ENCODE results near the gene SLC35D3. TPM values are rescaled to one million over a fixed set of nuclear protein-coding genes. Genes with fewer than 3 reads are reported as not detected.
A peak's percentile ranks its signal among the peaks of the same experiment; 100 is the strongest.
"Not testable (repeated sequence)": the region's sequence is repeated elsewhere in the genome, so short reads cannot be mapped to it uniquely, and the experiment has no call there.

The SLC35D3 gene
- total RNA-seq, result under 1 TPM in 1 of 5 experiments, not detected in 4; 0.16 TPM
- not detected for polyA plus RNA-seq
- not detected for total RNA-seq

GRCh38 chr6:136921936-136922684, at the start of gene SLC35D3:
TSS of gene SLC35D3 (plus strand) at chr6:136922301. CDS start at chr6:136922429, 128 bp downstream.
- Histone ChIP-seq H3K4me3 (ENCODE audit: low read length) (peak within 1 kb of the TSS; percentile 13), H3K4me1 (ENCODE audit: control insufficient read depth in 2 of 2, insufficient read depth in 2 of 2, low read length in 2 of 2) (peaks cover 12 to 19% of the 10 kb centered on the region in 2 donors), H3K27ac (ENCODE audit: low read depth, low read length) (no peak within 1 kb of the TSS), H3K27me3 (ENCODE audit: control insufficient read depth in 2 of 2, insufficient read depth in 2 of 2, low read length in 2 of 2) (peaks cover 7 to 14% of the 10 kb centered on the region in 2 donors), H3K36me3 (ENCODE audit: control insufficient read depth in 2 of 3, insufficient read depth in 3 of 3, low read length in 3 of 3) (no peaks in the 10 kb centered on the region), H3K9me3 (ENCODE audit: control insufficient read depth in 2 of 3, low read length in 3 of 3) (no peaks in the 10 kb centered on the region)
- Mint-ChIP-seq H3K4me3 (peak within 1 kb of the TSS; percentile 79 to 90 (median 84)), H3K4me1 (peaks cover 16 to 31% (median 19%) of the 10 kb centered on the region in 7 donors), H3K36me3 (no peaks in the 10 kb centered on the region), H3K9me3 (no peaks in the 10 kb centered on the region), H3K27ac (no peak within 1 kb of the TSS), H3K27me3 (peaks cover 49 to 74% (median 56%) of the 10 kb centered on the region in 5 donors)
- peak in 4 of 9 donors; percentile 13 to 34 (median 17) for DNase-seq
- ChIA-PET CTCF (interaction anchor here (1.0 kb wide), 1 partner anchor 130 kb away, joined by 4 read pairs; the partner anchor contains the start of gene MAP3K5), POLR2A (no interaction called here)
- intact Hi-C loops (cut with micrococcal nuclease), result loop anchor here (2.0 to 10.0 kb wide), 4 partner anchors 97 to 577 kb away; partner anchors contain the start of gene PEX7 (in 2 of the 2)
- peak; percentile 44 for ATAC-seq

- Histone ChIP-seq H3K36me3 (ENCODE audit: control insufficient read depth in 2 of 3, insufficient read depth in 3 of 3, low read length in 3 of 3) (peaks cover 0 to 26% (median 5%) of the 10 kb centered on the region in 3 experiments), H3K9me3 (ENCODE audit: control insufficient read depth in 2 of 3, low read length in 3 of 3) (peaks cover 9 to 17% (median 14%) of the 10 kb centered on the region in 3 experiments), H3K4me1 (ENCODE audit: control insufficient read depth in 2 of 2, insufficient read depth in 2 of 2, low read length in 2 of 2) (no peaks in the 10 kb centered on the region), H3K27me3 (ENCODE audit: control insufficient read depth in 2 of 2, insufficient read depth in 2 of 2, low read length in 2 of 2) (no peaks in the 10 kb centered on the region), H3K4me3 (ENCODE audit: low read length) (no peak overlapping the region), H3K27ac (ENCODE audit: low read depth, low read length) (no peak overlapping the region)
- peaks cover 0 to 16% (median 6%) of the 10 kb centered on the region in 7 donors for H3K4me1 Mint-ChIP-seq
- no peaks in the 10 kb centered on the region for H3K27me3 Mint-ChIP-seq
- ChIA-PET POLR2A (no interaction called here), CTCF (no interaction called here)
- intact Hi-C loops (cut with micrococcal nuclease), result no loop called here
- DNase-seq (peak in 1 of 9 donors; percentile 3), ATAC-seq (no peak)
- no peak overlapping the region for H3K27ac Mint-ChIP-seq
- peaks cover 0 to 51% (median 21%) of the 10 kb centered on the region in 11 donors for H3K9me3 Mint-ChIP-seq
- peaks cover 20 to 73% (median 59%) of the 10 kb centered on the region in 5 donors for H3K36me3 Mint-ChIP-seq
- no peak overlapping the region for H3K4me3 Mint-ChIP-seq
Measured at GRCh38 chr6:136873748-136874147, 48.4 kb upstream of the SLC35D3 start.

- H3K9me3 ChIP-seq (ENCODE audit: control insufficient read depth in 2 of 3, low read length in 3 of 3), result peaks cover 9 to 17% (median 14%) of the 10 kb centered on the region in 3 experiments
- H3K27ac Mint-ChIP-seq; H3K4me3 Mint-ChIP-seq; H3K4me3 ChIP-seq (ENCODE audit: low read length); ATAC-seq; intact Hi-C loops (cut with micrococcal nuclease); CTCF ChIA-PET; H3K27me3 Mint-ChIP-seq; DNase-seq; H3K27me3 ChIP-seq (ENCODE audit: control insufficient read depth in 2 of 2, insufficient read depth in 2 of 2, low read length in 2 of 2); H3K27ac ChIP-seq (ENCODE audit: low read depth, low read length); H3K4me1 ChIP-seq (ENCODE audit: control insufficient read depth in 2 of 2, insufficient read depth in 2 of 2, low read length in 2 of 2); POLR2A ChIA-PET: not testable (repeated sequence)
- peaks cover 0 to 51% (median 21%) of the 10 kb centered on the region in 11 donors for H3K9me3 Mint-ChIP-seq
- H3K36me3 ChIP-seq (ENCODE audit: control insufficient read depth in 2 of 3, insufficient read depth in 3 of 3, low read length in 3 of 3), result peaks cover 0 to 22% (median 5%) of the 10 kb centered on the region in 3 experiments
- peaks cover 20 to 74% (median 65%) of the 10 kb centered on the region in 5 donors for H3K36me3 Mint-ChIP-seq
- H3K4me1 Mint-ChIP-seq, result peaks cover 0 to 18% (median 6%) of the 10 kb centered on the region in 7 donors
Measured at GRCh38 chr6:136876469-136876868, 45.6 kb upstream of the SLC35D3 start.

GRCh38 chr6:136880748-136881460, 41.2 kb upstream of the SLC35D3 start:
- Histone ChIP-seq H3K9me3 (ENCODE audit: control insufficient read depth in 2 of 3, low read length in 3 of 3) (no peaks in the 10 kb centered on the region), H3K27ac (ENCODE audit: low read depth, low read length) (no peak overlapping the region), H3K4me3 (ENCODE audit: low read length) (no peak overlapping the region), H3K4me1 (ENCODE audit: control insufficient read depth in 2 of 2, insufficient read depth in 2 of 2, low read length in 2 of 2) (peaks cover 0 to 3% of the 10 kb centered on the region in 2 donors), H3K27me3 (ENCODE audit: control insufficient read depth in 2 of 2, insufficient read depth in 2 of 2, low read length in 2 of 2) (no peaks in the 10 kb centered on the region), H3K36me3 (ENCODE audit: control insufficient read depth in 2 of 3, insufficient read depth in 3 of 3, low read length in 3 of 3) (no peaks in the 10 kb centered on the region)
- no peak for DNase-seq
- ATAC-seq, result no peak
- H3K9me3 Mint-ChIP-seq, result peaks cover 0 to 16% (median 2%) of the 10 kb centered on the region in 11 donors
- peaks cover 0 to 21% (median 6%) of the 10 kb centered on the region in 7 donors for H3K4me1 Mint-ChIP-seq
- no peak overlapping the region for H3K4me3 Mint-ChIP-seq
- intact Hi-C loops (cut with micrococcal nuclease), result no loop called here
- POLR2A ChIA-PET, result no interaction called here
- H3K27ac Mint-ChIP-seq, result no peak overlapping the region
- H3K27me3 Mint-ChIP-seq, result no peaks in the 10 kb centered on the region
- CTCF ChIA-PET, result no interaction called here
- H3K36me3 Mint-ChIP-seq, result peaks cover 8 to 63% (median 46%) of the 10 kb centered on the region in 5 donors

GRCh38 chr6:136886091-136886490, 36.0 kb upstream of the SLC35D3 start:
- Mint-ChIP-seq H3K9me3 (no peaks in the 10 kb centered on the region), H3K27ac (no peak overlapping the region), H3K4me3 (no peak overlapping the region), H3K4me1 (peaks cover 0 to 23% (median 8%) of the 10 kb centered on the region in 7 donors), H3K27me3 (no peaks in the 10 kb centered on the region), H3K36me3 (peaks cover 0 to 40% (median 25%) of the 10 kb centered on the region in 5 donors)
- no peaks in the 10 kb centered on the region for H3K27me3 ChIP-seq (ENCODE audit: control insufficient read depth in 2 of 2, insufficient read depth in 2 of 2, low read length in 2 of 2)
- ChIA-PET POLR2A (interaction anchor here (0.7 kb wide), 1 partner anchor 16 kb away, joined by 3 read pairs; no protein-coding TSS in a partner anchor), CTCF (no interaction called here)
- no peak for ATAC-seq
- H3K9me3 ChIP-seq (ENCODE audit: control insufficient read depth in 2 of 3, low read length in 3 of 3), result no peaks in the 10 kb centered on the region
- H3K27ac ChIP-seq (ENCODE audit: low read depth, low read length), result no peak overlapping the region
- H3K4me1 ChIP-seq (ENCODE audit: control insufficient read depth in 2 of 2, insufficient read depth in 2 of 2, low read length in 2 of 2), result no peaks in the 10 kb centered on the region
- intact Hi-C loops (cut with micrococcal nuclease), result no loop called here
- H3K4me3 ChIP-seq (ENCODE audit: low read length), result no peak overlapping the region
- no peaks in the 10 kb centered on the region for H3K36me3 ChIP-seq (ENCODE audit: control insufficient read depth in 2 of 3, insufficient read depth in 3 of 3, low read length in 3 of 3)
- DNase-seq, result no peak

GRCh38 chr6:136887953-136888352, 34.1 kb upstream of the SLC35D3 start:
- Mint-ChIP-seq H3K4me3 (no peak overlapping the region), H3K27me3 (no peaks in the 10 kb centered on the region), H3K27ac (no peak overlapping the region), H3K4me1 (peaks cover 0 to 23% (median 8%) of the 10 kb centered on the region in 7 donors), H3K9me3 (no peaks in the 10 kb centered on the region), H3K36me3 (peaks cover 0 to 35% (median 19%) of the 10 kb centered on the region in 5 donors)
- Histone ChIP-seq H3K4me3 (ENCODE audit: low read length) (no peak overlapping the region), H3K27ac (ENCODE audit: low read depth, low read length) (no peak overlapping the region), H3K36me3 (ENCODE audit: control insufficient read depth in 2 of 3, insufficient read depth in 3 of 3, low read length in 3 of 3) (no peaks in the 10 kb centered on the region), H3K9me3 (ENCODE audit: control insufficient read depth in 2 of 3, low read length in 3 of 3) (no peaks in the 10 kb centered on the region), H3K4me1 (ENCODE audit: control insufficient read depth in 2 of 2, insufficient read depth in 2 of 2, low read length in 2 of 2) (no peaks in the 10 kb centered on the region), H3K27me3 (ENCODE audit: control insufficient read depth in 2 of 2, insufficient read depth in 2 of 2, low read length in 2 of 2) (no peaks in the 10 kb centered on the region)
- ATAC-seq (no peak), DNase-seq (no peak)
- intact Hi-C loops (cut with micrococcal nuclease), result no loop called here
- POLR2A ChIA-PET, result no interaction called here
- CTCF ChIA-PET, result no interaction called here
